Gastroesophageal sphincter (tissue), 4 donors: ENCODE data around the gene TUBB4B. TPM values are rescaled to one million over a fixed set of nuclear protein-coding genes. Genes with fewer than 3 reads are reported as not detected.

Experiments used
- ATAC-seq: fragments of 150-250 bp; one replicate; pipeline ENCODE4 v1.9.1; 2016; ENCODE audit warnings: mild to moderate bottlenecking, moderate library complexity
- H3K27ac ChIP-seq, 4 donors: fragments of 200-600 bp; sonication (generic) in 3 of 4; 1 replicate in 3 of 4; 2 replicates in 1 of 4; pipeline ENCODE4 v1.5.1; 2016 to 2019
- H3K27me3 ChIP-seq: fragments of 200-600 bp; sonication (generic); one replicate; pipeline ENCODE4 v1.5.1; 2019
- H3K36me3 ChIP-seq, 2 donors: fragments of 200-600 bp; sonication (generic); one replicate each; pipeline ENCODE4 v1.5.1; 2019; ENCODE audit warnings: control low read depth in 1 of 2
- H3K4me1 ChIP-seq, 3 donors: fragments of 200-600 bp; sonication (generic); 1 replicate in 2 of 3; 2 replicates in 1 of 3; pipeline ENCODE4 v1.5.1; 2016 to 2019; ENCODE audit warnings: control low read depth in 2 of 3
- H3K4me3 ChIP-seq, 2 donors: fragments of 200-600 bp; sonication (generic); one replicate each; pipeline ENCODE4 v1.5.1; 2019; ENCODE audit warnings: mild to moderate bottlenecking in 1 of 2, moderate library complexity in 1 of 2
- H3K9me3 ChIP-seq, 3 donors: fragments of 200-600 bp; sonication (generic); one replicate each; pipeline ENCODE4 v1.5.1; 2017 to 2019; ENCODE audit warnings: control low read depth in 2 of 3
- EP300 ChIP-seq: sonication (generic); formaldehyde crosslinking; IDR thresholded peaks from one replicate; pipeline ENCODE4 v1.6.1; 2017; ENCODE audit warnings: antibody characterized with exemption, mild to moderate bottlenecking
- POLR2A ChIP-seq, 2 donors: fragments of 450-650 bp; IDR thresholded peaks; one replicate each; pipeline ENCODE4 v1.6.1; 2017; ENCODE audit warnings: antibody characterized with exemption in 2 of 2, mild to moderate bottlenecking in 2 of 2, moderate library complexity in 1 of 2
- POLR2AphosphoS5 ChIP-seq: sonication (generic); formaldehyde crosslinking; IDR thresholded peaks from one replicate; pipeline ENCODE4 v1.6.1; 2017; ENCODE audit warnings: antibody characterized with exemption
- WGBS, 2 donors: methylation state at CpG; one replicate each; pipeline ENCODE4 v1.1.5; 2018; ENCODE audit warnings: low coverage in 1 of 2; 5-methylcytosine and 5-hydroxymethylcytosine counted together
- total RNA-seq, 4 donors: library from RNA; depleted of rRNA; stranded (reverse); fragments of >200 nt; gene quantifications; one replicate each; pipeline ENCODE4 v1.1.0, GENCODE V29; 2016
- TF ChIP-seq, protein P1 (sequence below), 4 experiments: fragments of 200-600 bp in 2 of 4; fragments of 450-650 bp in 2 of 4; sonication (generic) in 1 of 4; IDR thresholded peaks; one replicate each; pipeline ENCODE4 v1.5.1; 2017 to 2019; ENCODE audit warnings: antibody characterized with exemption in 4 of 4, mild to moderate bottlenecking in 2 of 4, moderate library complexity in 2 of 4

Gene TUBB4B
- total RNA-seq, result 100 to 1,000 TPM; 220 to 488 (median 265) TPM

GRCh38 chr9:137240841-137241489, at the start of gene TUBB4B:
TSS of gene TUBB4B (plus strand) at chr9:137241287. CDS start at chr9:137241361, 74 bp downstream.
- Histone ChIP-seq H3K4me1 (peaks cover 0 to 81% (median 43%) of the 10 kb centered on the region in 3 donors), H3K4me3 (peak within 1 kb of the TSS; percentile 67 to 82), H3K27me3 (no peaks in the 10 kb centered on the region), H3K27ac (peak within 1 kb of the TSS; percentile 77 to 99 (median 97)), H3K9me3 (no peaks in the 10 kb centered on the region), H3K36me3 (peaks cover 0 to 22% of the 10 kb centered on the region in 2 donors)
- 0% methylated on average over 15 of the region's 67 CpGs; no CpG with 5 or more reads in 1 of the 2 donors for WGBS, 2 donors
- TF ChIP-seq POLR2A (IDR thresholded peaks at IDR 0.05) (peak; percentile 100), EP300 (no peak), POLR2AphosphoS5 (peak; percentile 100)
- TF ChIP-seq, protein P1, sequence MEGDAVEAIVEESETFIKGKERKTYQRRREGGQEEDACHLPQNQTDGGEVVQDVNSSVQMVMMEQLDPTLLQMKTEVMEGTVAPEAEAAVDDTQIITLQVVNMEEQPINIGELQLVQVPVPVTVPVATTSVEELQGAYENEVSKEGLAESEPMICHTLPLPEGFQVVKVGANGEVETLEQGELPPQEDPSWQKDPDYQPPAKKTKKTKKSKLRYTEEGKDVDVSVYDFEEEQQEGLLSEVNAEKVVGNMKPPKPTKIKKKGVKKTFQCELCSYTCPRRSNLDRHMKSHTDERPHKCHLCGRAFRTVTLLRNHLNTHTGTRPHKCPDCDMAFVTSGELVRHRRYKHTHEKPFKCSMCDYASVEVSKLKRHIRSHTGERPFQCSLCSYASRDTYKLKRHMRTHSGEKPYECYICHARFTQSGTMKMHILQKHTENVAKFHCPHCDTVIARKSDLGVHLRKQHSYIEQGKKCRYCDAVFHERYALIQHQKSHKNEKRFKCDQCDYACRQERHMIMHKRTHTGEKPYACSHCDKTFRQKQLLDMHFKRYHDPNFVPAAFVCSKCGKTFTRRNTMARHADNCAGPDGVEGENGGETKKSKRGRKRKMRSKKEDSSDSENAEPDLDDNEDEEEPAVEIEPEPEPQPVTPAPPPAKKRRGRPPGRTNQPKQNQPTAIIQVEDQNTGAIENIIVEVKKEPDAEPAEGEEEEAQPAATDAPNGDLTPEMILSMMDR (IDR thresholded peaks at IDR 0.05), result peak in 2 of 4 experiments; percentile 11 to 22
- peak; percentile 94 for ATAC-seq

- Histone ChIP-seq H3K27ac (peak overlapping the region in 2 of 4 donors; percentile 16 to 97), H3K9me3 (no peaks in the 10 kb centered on the region), H3K27me3 (no peaks in the 10 kb centered on the region), H3K4me1 (peaks cover 6 to 74% (median 24%) of the 10 kb centered on the region in 3 donors), H3K36me3 (peaks cover 0 to 26% of the 10 kb centered on the region in 2 donors), H3K4me3 (no peak overlapping the region)
- no CpG with 5 or more reads among the region's 22 CpGs for WGBS, 2 donors
- no peak for ATAC-seq
- TF ChIP-seq EP300 (no peak), POLR2A (IDR thresholded peaks at IDR 0.05) (no peak), POLR2AphosphoS5 (no peak)
Observed at GRCh38 chr9:137191691-137192447, 49.2 kb upstream of the TUBB4B start.

- WGBS, 2 donors, result 67 to 69% methylated on average over 1 to 3 of the region's 10 CpGs
- H3K27me3 ChIP-seq, result no peaks in the 10 kb centered on the region
- peaks cover 0 to 26% of the 10 kb centered on the region in 2 donors for H3K36me3 ChIP-seq
- H3K9me3 ChIP-seq, result no peaks in the 10 kb centered on the region
- TF ChIP-seq, protein P1 (IDR thresholded peaks at IDR 0.05), result no peak
- TF ChIP-seq EP300 (no peak), POLR2AphosphoS5 (no peak)
- no peak for ATAC-seq
- peaks cover 6 to 74% (median 19%) of the 10 kb centered on the region in 3 donors for H3K4me1 ChIP-seq
- peak overlapping the region in 1 of 4 donors; percentile 14 for H3K27ac ChIP-seq
- no peak overlapping the region for H3K4me3 ChIP-seq
Observed at GRCh38 chr9:137192448-137192780, 48.7 kb upstream of the TUBB4B start.

DNA sequence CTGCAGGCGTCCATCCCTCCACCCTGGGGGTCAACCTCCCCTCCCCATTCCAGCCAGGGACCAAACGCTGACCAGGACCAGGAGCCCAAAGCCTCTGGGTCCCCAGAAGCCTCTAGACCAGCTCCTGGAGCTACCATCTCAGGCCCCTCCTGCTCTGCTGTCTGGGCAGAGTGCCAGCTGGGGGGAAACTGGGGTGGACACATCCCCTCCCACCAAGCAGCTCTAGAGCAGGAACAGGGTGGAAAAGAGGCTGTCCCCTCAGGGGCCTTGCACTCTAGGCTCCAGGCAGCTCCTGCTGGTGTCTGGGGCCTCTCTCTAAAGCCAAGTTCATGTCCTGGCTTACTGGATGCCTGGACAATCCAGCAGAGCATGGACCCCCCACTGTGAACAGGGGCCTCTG, 48.2 kb upstream of the TUBB4B start:
- Histone ChIP-seq H3K4me3 (no peak overlapping the region), H3K27ac (peak overlapping the region in 1 of 4 donors; percentile 14), H3K4me1 (peaks cover 6 to 74% (median 14%) of the 10 kb centered on the region in 3 donors), H3K27me3 (no peaks in the 10 kb centered on the region), H3K36me3 (peaks cover 0 to 26% of the 10 kb centered on the region in 2 donors), H3K9me3 (no peaks in the 10 kb centered on the region)
- no CpG with 5 or more reads among the region's 2 CpGs for WGBS, 2 donors
- ATAC-seq, result no peak
- TF ChIP-seq EP300, result no peak
- TF ChIP-seq, protein P1 (IDR thresholded peaks at IDR 0.05), result no peak
- no peak for TF ChIP-seq POLR2AphosphoS5
- no peak for TF ChIP-seq POLR2A (IDR thresholded peaks at IDR 0.05)

- peaks cover 6 to 81% (median 20%) of the 10 kb centered on the region in 3 donors for H3K4me1 ChIP-seq
- no peaks in the 10 kb centered on the region for H3K27me3 ChIP-seq
- no peak overlapping the region for H3K27ac ChIP-seq
- no peak for ATAC-seq
- 90% methylated on average over 2 of the region's 14 CpGs; no CpG with 5 or more reads in 1 of the 2 donors for WGBS, 2 donors
- H3K4me3 ChIP-seq, result no peak overlapping the region
- peaks cover 0 to 26% of the 10 kb centered on the region in 2 donors for H3K36me3 ChIP-seq
- H3K9me3 ChIP-seq, result no peaks in the 10 kb centered on the region
- no peak for TF ChIP-seq EP300
- TF ChIP-seq POLR2AphosphoS5, result no peak
- no peak for TF ChIP-seq POLR2A (IDR thresholded peaks at IDR 0.05)
- TF ChIP-seq, protein P1 (IDR thresholded peaks at IDR 0.05), result no peak
Observed at GRCh38 chr9:137193771-137194170, 47.3 kb upstream of the TUBB4B start.
